Stomach (tissue), 9 donors: ENCODE results near the gene DCLK1. TPM values are rescaled to one million over a fixed set of nuclear protein-coding genes. Genes with fewer than 3 reads are reported as not detected.
A peak's percentile ranks its signal among the peaks of the same experiment; 100 is the strongest.

Experiments used
- DNase-seq, 2 donors: peaks; one replicate each; pipeline versions ENCODE4 v3.0.0 to v3.0.0-alpha.2; 2013 to 2019
- H3K27ac ChIP-seq, 5 donors: fragments of 200-600 bp in 4 of 5; sonication (generic) in 4 of 5; one replicate each; pipeline ENCODE4 v1.5.1; 2013 to 2019; ENCODE audit warnings: mild to moderate bottlenecking in 1 of 5, moderate library complexity in 1 of 5
- H3K27me3 ChIP-seq, 3 donors: fragments of 200-600 bp; sonication (generic); one replicate each; pipeline ENCODE4 v1.5.1; 2017 to 2019; ENCODE audit warnings: mixed run types in 1 of 3
- H3K36me3 ChIP-seq, 4 donors: fragments of 200-600 bp; sonication (generic); 1 replicate in 3 of 4; 2 replicates in 1 of 4; pipeline ENCODE4 v1.5.1; 2016 to 2019
- H3K4me1 ChIP-seq, 4 donors: fragments of 200-600 bp; sonication (generic); one replicate each; pipeline ENCODE4 v1.5.1; 2016 to 2019
- H3K4me3 ChIP-seq, 4 donors: fragments of 200-600 bp; sonication (generic) in 3 of 4; one replicate each; pipeline ENCODE4 v1.5.1; 2016 to 2019; ENCODE audit warnings: mild to moderate bottlenecking in 1 of 4
- H3K9me3 ChIP-seq, 4 donors: fragments of 200-600 bp; sonication (generic); one replicate each; pipeline ENCODE4 v1.5.1; 2016 to 2019
- CTCF ChIP-seq, 7 experiments: fragments of 450-650 bp in 4 of 7; fragments of 200-600 bp in 3 of 7; sonication (generic) in 3 of 7; IDR thresholded peaks; one replicate each; pipeline ENCODE4 v1.5.1; 2016 to 2019; ENCODE audit warnings: antibody characterized with exemption in 7 of 7, control low read depth in 2 of 7, mild to moderate bottlenecking in 1 of 7
- EP300 ChIP-seq: sonication (generic); formaldehyde crosslinking; IDR thresholded peaks from one replicate; pipeline ENCODE4 v1.6.1; 2017; ENCODE audit warnings: antibody characterized with exemption
- POLR2A ChIP-seq, 4 donors: fragments of 450-650 bp; IDR thresholded peaks; one replicate each; pipeline ENCODE4 v1.6.1; 2016; ENCODE audit warnings: antibody characterized with exemption in 4 of 4, control low read depth in 2 of 4, mild to moderate bottlenecking in 1 of 4, moderate library complexity in 1 of 4
- POLR2AphosphoS5 ChIP-seq, 3 donors: sonication (generic); formaldehyde crosslinking; IDR thresholded peaks; one replicate each; pipeline ENCODE4 v1.6.1; 2016; ENCODE audit warnings: antibody characterized with exemption in 3 of 3
- WGBS, 5 donors: extraction: QIAGEN DNeasy Blood & Tissue Kit in 3 of 5; methylation state at CpG; one replicate each; pipeline versions ENCODE4 v1.1.5 to v1.1.7; 2013 to 2018; 5-methylcytosine and 5-hydroxymethylcytosine counted together
- intact Hi-C: fragments of 100-400 bp; cut with DNase I; formaldehyde crosslinking; loops from one replicate; pipeline ENCODE4 v1.15.1; 2023; ENCODE audit warnings: low total_unique reads
- polyA plus RNA-seq, 3 donors: library from polyadenylated mRNA; stranded (reverse); fragments of 200-250 nt; gene quantifications; one replicate each; pipeline ENCODE4 v1.2.3, GENCODE V29; 2013
- total RNA-seq, 5 donors: library from RNA; depleted of rRNA; stranded (reverse); fragments of >200 nt; gene quantifications; one replicate each; pipeline versions ENCODE4 v1.1.0 to v1.2.3, GENCODE V29; 2014 to 2016
- donor health status: healthy with polysubstance abuse.
- donor health status: Bipolar disorder and iron deficiency.
- donor health status: healthy.

DCLK1 gene
- total and polyA plus RNA-seq, 8 donors, result 0.68 to 36.7 (median 4.1) TPM

GRCh38 chr13:35733827-35734226 is 397.4 kb downstream of the DCLK1 start:
- TF ChIP-seq EP300 (no peak), CTCF (IDR thresholded peaks at IDR 0.05) (no peak), POLR2A (IDR thresholded peaks at IDR 0.05) (no peak), POLR2AphosphoS5 (IDR thresholded peaks at IDR 0.05) (no peak)
- 48 to 57% (median 55%) methylated on average over 4 of the region's 4 CpGs for WGBS, 5 donors

GRCh38 chr13:35732565-35732964 is 398.6 kb downstream of the DCLK1 start:
- intact Hi-C loops, result no loop called here
- Histone ChIP-seq H3K9me3 (no peaks in the 10 kb centered on the region), H3K27me3 (no peaks in the 10 kb centered on the region), H3K27ac (peak overlapping the region in 2 of 5 donors; percentile 29 to 63), H3K36me3 (no peaks in the 10 kb centered on the region), H3K4me1 (peaks cover 0 to 32% (median 6%) of the 10 kb centered on the region in 4 donors), H3K4me3 (no peak overlapping the region)
- TF ChIP-seq POLR2A (IDR thresholded peaks at IDR 0.05) (no peak), CTCF (IDR thresholded peaks at IDR 0.05) (no peak), EP300 (no peak), POLR2AphosphoS5 (IDR thresholded peaks at IDR 0.05) (no peak)
- DNase-seq, result peak in 1 of 2 donors; percentile 76
- WGBS, 5 donors, result 64 to 81% (median 74%) methylated on average over 4 of the region's 4 CpGs

More at GRCh38 chr13:35733827-35734226, 397.4 kb downstream of the DCLK1 start:
- intact Hi-C loops, result no loop called here
- Histone ChIP-seq H3K27me3 (no peaks in the 10 kb centered on the region), H3K27ac (peak overlapping the region in 3 of 5 donors; percentile 22 to 63 (median 24)), H3K9me3 (no peaks in the 10 kb centered on the region), H3K4me3 (no peak overlapping the region), H3K4me1 (peaks cover 0 to 32% (median 6%) of the 10 kb centered on the region in 4 donors), H3K36me3 (no peaks in the 10 kb centered on the region)
- peak in 1 of 2 donors; percentile 41 for DNase-seq

GRCh38 chr13:35731471-35731870 is 399.7 kb downstream of the DCLK1 start:
- TF ChIP-seq CTCF (IDR thresholded peaks at IDR 0.05) (no peak), POLR2AphosphoS5 (IDR thresholded peaks at IDR 0.05) (no peak), EP300 (no peak), POLR2A (IDR thresholded peaks at IDR 0.05) (no peak)
- intact Hi-C loops, result no loop called here
- WGBS, 5 donors, result 89 to 91% (median 90%) methylated on average over 4 of the region's 4 CpGs
- no peaks in the 10 kb centered on the region for H3K9me3 ChIP-seq
- no peaks in the 10 kb centered on the region for H3K36me3 ChIP-seq
- H3K4me1 ChIP-seq, result peaks cover 0 to 32% (median 6%) of the 10 kb centered on the region in 4 donors
- H3K27ac ChIP-seq, result peak overlapping the region in 1 of 5 donors; percentile 63
- no peak for DNase-seq
- no peaks in the 10 kb centered on the region for H3K27me3 ChIP-seq
- H3K4me3 ChIP-seq, result no peak overlapping the region

- Histone ChIP-seq H3K27me3 (no peaks in the 10 kb centered on the region), H3K27ac (peak overlapping the region in 3 of 5 donors; percentile 18 to 63 (median 21)), H3K9me3 (no peaks in the 10 kb centered on the region), H3K36me3 (no peaks in the 10 kb centered on the region), H3K4me3 (no peak overlapping the region), H3K4me1 (peaks cover 0 to 34% (median 6%) of the 10 kb centered on the region in 4 donors)
- TF ChIP-seq CTCF (IDR thresholded peaks at IDR 0.05) (no peak), POLR2A (IDR thresholded peaks at IDR 0.05) (no peak), POLR2AphosphoS5 (IDR thresholded peaks at IDR 0.05) (no peak), EP300 (no peak)
- WGBS, 5 donors, result 53 to 71% (median 63%) methylated on average over 5 of the region's 5 CpGs
- intact Hi-C loops, result no loop called here
- peak in 1 of 2 donors; percentile 36 for DNase-seq
These were observed 401.1 kb downstream of the DCLK1 start for GRCh38 chr13:35729926-35730627.
